ENCODE measurements around the gene B4GALT6.

- TF ChIP-seq SUZ12 (IDR thresholded peaks at IDR 0.05; ENCODE audit: extremely low read depth, insufficient read depth, insufficient read length), result no peak
- TF ChIP-seq ZNF274 (IDR thresholded peaks at IDR 0.05; ENCODE audit: low read depth, low read length), result no peak
- TF ChIP-seq YY1 (IDR thresholded peaks at IDR 0.05; ENCODE audit: insufficient read depth, insufficient read length), result no peak
Observed at GRCh38 chr18:31701744-31702143, 17.4 kb upstream of the B4GALT6 start.
